GM23248 (cell line): ENCODE measurements around the gene IQSEC3. TPM values are rescaled to one million over a fixed set of nuclear protein-coding genes. Genes with fewer than 3 reads are reported as not detected.

ENCODE experiments used
- DNase-seq: peaks from one replicate; pipeline ENCODE4 v3.0.0-alpha.2; 2015
- H2AFZ ChIP-seq: fragments of 200-600 bp; sonication (generic); 2 replicates; pipeline ENCODE4 v1.6.1; 2016; ENCODE audit warnings: antibody characterized with exemption
- H3F3A ChIP-seq: fragments of 200-600 bp; sonication (generic); 2 replicates; pipeline ENCODE4 v1.6.1; 2016; ENCODE audit warnings: mild to moderate bottlenecking, antibody characterized with exemption, mixed run types; ENCODE audit not compliant: insufficient read depth
- H3K27ac ChIP-seq: fragments of 200-600 bp; sonication (generic); 2 replicates; pipeline ENCODE4 v1.5.1; 2016; ENCODE audit warnings: mild to moderate bottlenecking
- H3K27me3 ChIP-seq: fragments of 200-600 bp; sonication (generic); replicated peaks from 2 replicates; pipeline ENCODE4 v1.6.1; 2016; ENCODE audit warnings: mild to moderate bottlenecking; ENCODE audit not compliant: insufficient read depth
- H3K36me3 ChIP-seq: fragments of 200-600 bp; sonication (generic); 2 replicates; pipeline ENCODE4 v1.6.1; 2016; ENCODE audit warnings: low read depth, mild to moderate bottlenecking
- H3K4me1 ChIP-seq: fragments of 200-600 bp; sonication (generic); 2 replicates; pipeline ENCODE4 v1.6.1; 2016; ENCODE audit warnings: mild to moderate bottlenecking; ENCODE audit not compliant: insufficient read depth
- H3K4me2 ChIP-seq: fragments of 200-600 bp; sonication (generic); one replicate; pipeline ENCODE4 v1.6.1; 2016; ENCODE audit warnings: mild to moderate bottlenecking; ENCODE audit not compliant: unreplicated experiment
- H3K4me3 ChIP-seq: fragments of 200-600 bp; sonication (generic); 2 replicates; pipeline ENCODE4 v1.5.1; 2016; ENCODE audit warnings: mild to moderate bottlenecking
- H3K79me2 ChIP-seq: fragments of 200-600 bp; sonication (generic); 2 replicates; pipeline ENCODE4 v1.6.1; 2016; ENCODE audit warnings: mild to moderate bottlenecking; ENCODE audit not compliant: insufficient read depth
- H3K9ac ChIP-seq: fragments of 200-600 bp; sonication (generic); 2 replicates; pipeline ENCODE4 v1.6.1; 2016; ENCODE audit warnings: mild to moderate bottlenecking
- H3K9me2 ChIP-seq: fragments of 200-600 bp; sonication (generic); 2 replicates; pipeline ENCODE4 v1.6.1; 2016; ENCODE audit warnings: mixed run types, mild to moderate bottlenecking, moderate library complexity; ENCODE audit not compliant: insufficient read depth
- H3K9me3 ChIP-seq: fragments of 200-600 bp; sonication (generic); one replicate; pipeline ENCODE4 v1.6.1; 2017; ENCODE audit warnings: low read depth
- H4K20me1 ChIP-seq: fragments of 200-600 bp; sonication (generic); 2 replicates; pipeline ENCODE4 v1.6.0; 2016; ENCODE audit not compliant: insufficient read depth
- EZH2 ChIP-seq: fragments of 200-600 bp; sonication (generic); IDR thresholded peaks from 2 replicates; pipeline ENCODE4 v1.6.1; 2018; ENCODE audit warnings: antibody characterized with exemption, mild to moderate bottlenecking; ENCODE audit not compliant: insufficient read depth, poor library complexity, severe bottlenecking
- EZH2phosphoT487 ChIP-seq: fragments of 200-600 bp; sonication (generic); IDR thresholded peaks from 2 replicates; pipeline ENCODE4 v1.6.1; 2018; ENCODE audit warnings: antibody characterized with exemption, moderate library complexity, mild to moderate bottlenecking, low read depth; ENCODE audit not compliant: insufficient read depth
- WGBS, 2 experiments: methylation state at CpG; one replicate each; pipeline ENCODE4 v1.1.6; 2015 to 2017; ENCODE audit warnings: low lambda C conversion rate in 2 of 2, low coverage in 1 of 2; ENCODE audit errors: missing lambda C conversion rate in 2 of 2; 5-methylcytosine and 5-hydroxymethylcytosine counted together
- in situ Hi-C: fragments of 300-500 bp; cut with MboI; formaldehyde crosslinking; loops from 2 replicates; pipeline ENCODE4 v1.15.0; 2020
- polyA plus RNA-seq: library from polyadenylated mRNA; unstranded; fragments of >200 nt; fragmentation: Nextera tagmentation; extraction: Ambion mirVana; gene quantifications from 2 replicates; pipeline ENCODE4 v1.2.1, GENCODE V29; 2016
- total RNA-seq: library from RNA; depleted of rRNA; stranded (reverse); fragments of >200 nt; shearing (Covaris generic); gene quantifications from 2 replicates; pipeline ENCODE4 v1.2.3, GENCODE V29; 2014

The IQSEC3 gene
- total and polyA plus RNA-seq, 2 experiments from 2014 or later: not detected

DNA sequence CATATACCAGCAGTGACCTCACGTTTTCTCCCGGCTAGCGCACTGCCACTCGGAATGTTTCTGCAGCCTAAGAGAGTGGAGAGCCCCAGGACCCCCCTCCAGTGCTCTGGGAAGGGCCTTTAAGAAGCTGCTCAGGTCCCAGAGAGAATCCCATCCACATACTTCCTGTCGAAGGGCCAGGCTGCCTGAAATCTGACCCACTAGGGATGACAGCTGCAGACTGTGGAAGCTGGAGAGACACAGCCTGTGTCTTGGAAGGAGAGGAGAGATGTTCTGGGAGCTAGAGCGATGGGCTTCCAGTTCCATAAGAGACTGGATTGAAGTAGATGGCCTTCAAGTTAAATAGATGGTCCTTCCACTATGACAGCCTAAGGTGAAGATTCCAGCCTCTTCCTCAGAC is 54.4 kb downstream of the IQSEC3 start:
- Histone ChIP-seq H3K27me3 (peaks cover 29% of the 10 kb centered on the region), H3K4me2 (no peak overlapping the region), H3K9me2 (no peaks in the 10 kb centered on the region), H3K9me3 (no peaks in the 10 kb centered on the region), H3K27ac (no peak overlapping the region), H4K20me1 (no peaks in the 10 kb centered on the region), H2AFZ (no peak overlapping the region), H3K79me2 (no peaks in the 10 kb centered on the region), H3K4me1 (no peaks in the 10 kb centered on the region), H3F3A (no peaks in the 10 kb centered on the region), H3K36me3 (no peaks in the 10 kb centered on the region), H3K4me3 (no peak overlapping the region), H3K9ac (no peak overlapping the region)
- TF ChIP-seq EZH2: no peak
- no peak for TF ChIP-seq EZH2phosphoT487
- WGBS, 2 experiments: 46 to 47% methylated on average over 6 of the region's 6 CpGs
- no peak for DNase-seq
- in situ Hi-C loops: no loop called here

DNA sequence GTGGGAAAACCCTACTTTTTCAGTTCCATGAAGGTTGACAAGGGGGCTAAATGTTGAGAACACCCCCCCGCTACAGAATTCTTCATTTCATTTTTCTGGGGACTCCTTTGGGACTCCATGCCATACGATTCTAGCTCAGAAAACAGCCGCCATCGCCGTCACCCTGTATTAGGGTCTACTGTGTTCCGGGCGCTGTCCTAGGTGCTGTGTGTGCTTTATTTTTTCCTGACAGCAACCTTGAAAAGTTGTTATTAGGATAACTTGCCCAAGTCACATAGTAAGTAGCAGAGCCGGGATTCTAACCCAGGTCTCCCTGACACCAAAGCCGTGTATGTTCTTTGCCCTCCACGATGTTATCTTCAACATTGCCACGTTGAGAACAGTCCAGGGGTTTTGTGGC is 55.1 kb downstream of the IQSEC3 start:
- peaks cover 32% of the 10 kb centered on the region for H3K27me3 ChIP-seq
- no peak for DNase-seq

DNA sequence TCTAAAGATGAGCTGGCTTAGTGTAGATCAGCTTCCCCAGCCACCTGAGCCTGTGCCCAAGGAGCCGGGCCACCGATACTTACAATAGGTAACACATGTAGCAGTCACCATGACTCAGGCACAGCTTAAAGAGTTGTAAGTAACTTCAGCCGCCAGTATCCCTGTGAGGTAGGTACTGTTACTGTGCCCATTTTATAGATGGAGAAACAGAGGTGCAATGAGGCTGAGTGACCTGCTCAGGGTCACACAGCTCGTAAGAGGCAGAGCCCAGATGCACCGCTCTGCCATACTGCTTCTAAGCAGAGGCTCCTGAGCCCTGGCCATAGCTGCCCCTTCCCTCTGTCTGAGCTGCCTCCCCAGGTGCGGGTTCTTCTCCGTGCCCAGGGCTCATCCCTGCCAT is 58.5 kb downstream of the IQSEC3 start:
- no peaks in the 10 kb centered on the region for H3K9me2 ChIP-seq
- no peaks in the 10 kb centered on the region for H3K4me1 ChIP-seq
- TF ChIP-seq EZH2phosphoT487: no peak
- TF ChIP-seq EZH2: no peak
- in situ Hi-C loops: no loop called here
- H3K27ac ChIP-seq: no peak overlapping the region
- H3K27me3 ChIP-seq: peaks cover 30% of the 10 kb centered on the region
- H3K4me3 ChIP-seq: no peak overlapping the region
- H3K4me2 ChIP-seq: no peak overlapping the region
- H3K9me3 ChIP-seq: no peaks in the 10 kb centered on the region
- H3K36me3 ChIP-seq: no peaks in the 10 kb centered on the region
- 56 to 57% methylated on average over 7 of the region's 7 CpGs for WGBS, 2 experiments
- H3F3A ChIP-seq: no peaks in the 10 kb centered on the region
- DNase-seq: no peak
- H2AFZ ChIP-seq: no peak overlapping the region
- no peaks in the 10 kb centered on the region for H3K79me2 ChIP-seq
- no peaks in the 10 kb centered on the region for H4K20me1 ChIP-seq
- no peak overlapping the region for H3K9ac ChIP-seq

More for the DNA sequence above, 55.1 kb downstream of the IQSEC3 start:
- no peak overlapping the region for H3K4me3 ChIP-seq
- no peaks in the 10 kb centered on the region for H3K9me3 ChIP-seq
- H3K4me2 ChIP-seq: no peak overlapping the region
- H3K9ac ChIP-seq: no peak overlapping the region
- no peak overlapping the region for H2AFZ ChIP-seq
- no peaks in the 10 kb centered on the region for H3F3A ChIP-seq
- no peaks in the 10 kb centered on the region for H3K79me2 ChIP-seq
- TF ChIP-seq EZH2: no peak
- no peak for TF ChIP-seq EZH2phosphoT487
- in situ Hi-C loops: no loop called here
- H3K36me3 ChIP-seq: no peaks in the 10 kb centered on the region
- H3K9me2 ChIP-seq: no peaks in the 10 kb centered on the region
- H4K20me1 ChIP-seq: no peaks in the 10 kb centered on the region
- no peak overlapping the region for H3K27ac ChIP-seq
- H3K4me1 ChIP-seq: no peaks in the 10 kb centered on the region
- WGBS, 2 experiments: 45 to 53% methylated on average over 11 of the region's 11 CpGs

DNA sequence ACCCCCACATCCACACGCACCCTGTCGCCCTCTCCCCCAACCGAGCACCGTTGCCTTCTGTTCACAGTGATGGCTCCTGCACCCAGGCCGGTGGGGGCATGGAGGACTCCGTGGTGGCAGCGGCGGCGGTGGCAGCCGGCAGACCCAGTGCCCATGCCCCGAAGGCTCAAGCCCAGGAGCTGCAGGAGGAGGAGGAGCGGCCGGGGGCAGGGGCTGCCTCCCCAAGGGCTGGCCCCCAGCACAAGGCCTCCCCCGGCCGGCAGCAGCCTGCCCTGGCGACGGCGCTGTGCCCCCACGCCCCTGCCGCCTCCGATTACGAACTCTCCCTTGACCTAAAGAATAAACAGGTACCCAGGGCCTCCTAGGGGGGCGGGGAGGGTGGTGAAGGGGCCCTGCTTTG is 59.0 kb downstream of the IQSEC3 start:
- H3K4me2 ChIP-seq: no peak overlapping the region
- H3K27ac ChIP-seq: no peak overlapping the region
- H3K9me2 ChIP-seq: no peaks in the 10 kb centered on the region
- H3K9me3 ChIP-seq: no peaks in the 10 kb centered on the region
- in situ Hi-C loops: no loop called here
- TF ChIP-seq EZH2 (no peak), EZH2phosphoT487 (no peak)
- no peak overlapping the region for H2AFZ ChIP-seq
- no peak overlapping the region for H3K9ac ChIP-seq
- WGBS, 2 experiments: 53 to 57% methylated on average over 14 to 23 of the region's 23 CpGs
- H3K36me3 ChIP-seq: no peaks in the 10 kb centered on the region
- H3F3A ChIP-seq: no peaks in the 10 kb centered on the region
- no peaks in the 10 kb centered on the region for H3K4me1 ChIP-seq
- DNase-seq: no peak
- no peaks in the 10 kb centered on the region for H4K20me1 ChIP-seq
- no peaks in the 10 kb centered on the region for H3K79me2 ChIP-seq
- H3K27me3 ChIP-seq: peaks cover 30% of the 10 kb centered on the region
- H3K4me3 ChIP-seq: no peak overlapping the region

DNA sequence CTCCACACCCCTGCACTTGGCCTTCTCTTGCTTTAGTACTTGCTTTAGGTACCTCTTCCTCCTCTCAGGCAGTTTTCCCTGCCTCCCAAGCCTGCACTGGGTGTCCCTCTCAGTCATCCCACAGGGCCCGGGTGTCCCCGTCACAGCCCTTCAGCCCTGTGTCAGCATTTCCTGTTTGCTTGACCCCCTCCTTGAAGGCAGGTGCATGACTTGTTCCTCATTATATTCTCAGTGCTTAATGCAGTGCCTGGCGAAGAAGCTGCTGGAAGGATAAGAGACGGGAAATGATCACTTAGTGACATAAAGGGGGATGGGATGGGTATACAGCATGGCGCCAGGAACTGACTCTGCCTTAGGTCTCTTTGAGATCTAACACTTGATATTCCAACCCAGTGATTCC is 61.5 kb downstream of the IQSEC3 start:
- H3K4me2 ChIP-seq: no peak overlapping the region
- no peak for TF ChIP-seq EZH2phosphoT487
- no peaks in the 10 kb centered on the region for H3K36me3 ChIP-seq
- no peaks in the 10 kb centered on the region for H3K4me1 ChIP-seq
- H3K9ac ChIP-seq: no peak overlapping the region
- in situ Hi-C loops: no loop called here
- 43 to 48% methylated on average over 5 of the region's 5 CpGs for WGBS, 2 experiments
- H3K27me3 ChIP-seq: peaks cover 24% of the 10 kb centered on the region
- no peaks in the 10 kb centered on the region for H4K20me1 ChIP-seq
- H3F3A ChIP-seq: no peaks in the 10 kb centered on the region
- H3K4me3 ChIP-seq: no peak overlapping the region
- no peaks in the 10 kb centered on the region for H3K9me3 ChIP-seq
- no peak overlapping the region for H3K27ac ChIP-seq
- no peak overlapping the region for H2AFZ ChIP-seq
- no peaks in the 10 kb centered on the region for H3K79me2 ChIP-seq
- DNase-seq: no peak
- no peaks in the 10 kb centered on the region for H3K9me2 ChIP-seq
